Ectodermal cell (in vitro differentiated cells): ENCODE data around the gene MAD2L2. TPM values are rescaled to one million over a fixed set of nuclear protein-coding genes. Genes with fewer than 3 reads are reported as not detected.
A peak's percentile ranks its signal among the peaks of the same experiment; 100 is the strongest.

Experiments used
- H3K27ac ChIP-seq: 2 replicates; pipeline ENCODE4 v1.7.0; 2013; ENCODE audit warnings: mild to moderate bottlenecking, low read depth, low read length; ENCODE audit not compliant: insufficient read depth, poor library complexity, severe bottlenecking
- H3K27me3 ChIP-seq: 2 replicates; pipeline ENCODE4 v1.7.0; 2013; ENCODE audit warnings: mild to moderate bottlenecking, low read length; ENCODE audit not compliant: insufficient read depth, control insufficient read depth, poor library complexity, severe bottlenecking
- H3K36me3 ChIP-seq: one replicate; pipeline ENCODE4 v1.7.0; 2013; ENCODE audit warnings: low read length; ENCODE audit not compliant: control insufficient read depth, insufficient read depth
- H3K4me1 ChIP-seq: one replicate; pipeline ENCODE4 v1.7.0; 2013; ENCODE audit warnings: low read length; ENCODE audit not compliant: control insufficient read depth, insufficient read depth
- H3K4me3 ChIP-seq: 2 replicates; pipeline ENCODE4 v1.7.0; 2013; ENCODE audit warnings: low read depth, low read length, control low read depth; ENCODE audit not compliant: insufficient read depth
- H3K9me3 ChIP-seq: 2 replicates; pipeline ENCODE4 v1.7.0; 2013; ENCODE audit warnings: mild to moderate bottlenecking, low read length, moderate library complexity; ENCODE audit not compliant: control insufficient read depth
- WGBS, 2 experiments: methylation state at CpG; one replicate each; pipeline ENCODE4 v1.1.7; 2013; ENCODE audit warnings: missing lambda C conversion rate in 2 of 2; 5-methylcytosine and 5-hydroxymethylcytosine counted together
- polyA plus RNA-seq, 4 experiments: library from polyadenylated mRNA; stranded (reverse); fragments of 50-300 nt; gene quantifications; one replicate each; pipeline ENCODE4 v1.2.3, GENCODE V29; 2013

The MAD2L2 gene
- 126 TPM for polyA plus RNA-seq (2013, experiment 1 of 4)
- 111 TPM for polyA plus RNA-seq (2013, experiment 2 of 4)
- 123 TPM for polyA plus RNA-seq (2013, experiment 3 of 4)
- 128 TPM for polyA plus RNA-seq (2013, experiment 4 of 4)

- H3K4me1 ChIP-seq: peaks cover 19% of the 10 kb centered on the region
- no peaks in the 10 kb centered on the region for H3K27me3 ChIP-seq
- H3K27ac ChIP-seq: peak within 1 kb of the TSS; percentile 51
- H3K4me3 ChIP-seq: peak within 1 kb of the TSS; percentile 91
- no peaks in the 10 kb centered on the region for H3K9me3 ChIP-seq
- 0% methylated on average over 71 of the region's 71 CpGs for WGBS, 2 experiments
- peaks cover 10% of the 10 kb centered on the region for H3K36me3 ChIP-seq
Observed at GRCh38 chr1:11681071-11681771, at the start of gene MAD2L2. TSS of gene MAD2L2 (minus strand) at chr1:11681148. CDS start at chr1:11680601, 547 bp downstream.

- H3K27ac ChIP-seq: no peak overlapping the region
- no peak overlapping the region for H3K4me3 ChIP-seq
- H3K36me3 ChIP-seq: no peaks in the 10 kb centered on the region
- H3K9me3 ChIP-seq: no peaks in the 10 kb centered on the region
- WGBS, 2 experiments: 92 to 93% methylated on average over 5 of the region's 5 CpGs
- H3K27me3 ChIP-seq: no peaks in the 10 kb centered on the region
- peaks cover 14% of the 10 kb centered on the region for H3K4me1 ChIP-seq
Observed at GRCh38 chr1:11730429-11730891, 49.5 kb upstream of the MAD2L2 start.

- Histone ChIP-seq H3K36me3 (no peaks in the 10 kb centered on the region), H3K27ac (no peak overlapping the region), H3K27me3 (no peaks in the 10 kb centered on the region), H3K4me3 (no peak overlapping the region), H3K9me3 (no peaks in the 10 kb centered on the region), H3K4me1 (peaks cover 15% of the 10 kb centered on the region)
- WGBS, 2 experiments: 72 to 75% methylated on average over 26 of the region's 26 CpGs
Observed at GRCh38 chr1:11729498-11730428, 48.8 kb upstream of the MAD2L2 start.

GRCh38 chr1:11729155-11729497 lies 48.2 kb upstream of the MAD2L2 start:
- Histone ChIP-seq H3K9me3 (no peaks in the 10 kb centered on the region), H3K4me3 (no peak overlapping the region), H3K4me1 (peaks cover 15% of the 10 kb centered on the region), H3K27me3 (no peaks in the 10 kb centered on the region), H3K27ac (no peak overlapping the region), H3K36me3 (no peaks in the 10 kb centered on the region)
- WGBS, 2 experiments: 92 to 93% methylated on average over 11 of the region's 11 CpGs

GRCh38 chr1:11728126-11728806 lies 47.3 kb upstream of the MAD2L2 start:
- Histone ChIP-seq H3K27me3 (no peaks in the 10 kb centered on the region), H3K9me3 (no peaks in the 10 kb centered on the region), H3K36me3 (no peaks in the 10 kb centered on the region), H3K4me1 (peaks cover 15% of the 10 kb centered on the region), H3K4me3 (no peak overlapping the region), H3K27ac (no peak overlapping the region)
- 92 to 97% methylated on average over 4 of the region's 4 CpGs for WGBS, 2 experiments

- Histone ChIP-seq H3K4me1 (peaks cover 13% of the 10 kb centered on the region), H3K4me3 (no peak overlapping the region), H3K27ac (no peak overlapping the region), H3K36me3 (no peaks in the 10 kb centered on the region), H3K9me3 (no peaks in the 10 kb centered on the region), H3K27me3 (no peaks in the 10 kb centered on the region)
- 94 to 97% methylated on average over 4 of the region's 4 CpGs for WGBS, 2 experiments
Observed at GRCh38 chr1:11727119-11727518, 46.2 kb upstream of the MAD2L2 start.

GRCh38 chr1:11725616-11726015 lies 44.7 kb upstream of the MAD2L2 start:
- Histone ChIP-seq H3K36me3 (no peaks in the 10 kb centered on the region), H3K27ac (no peak overlapping the region), H3K9me3 (no peaks in the 10 kb centered on the region), H3K27me3 (no peaks in the 10 kb centered on the region), H3K4me1 (peaks cover 10% of the 10 kb centered on the region), H3K4me3 (no peak overlapping the region)
- 52 to 54% methylated on average over 5 of the region's 5 CpGs for WGBS, 2 experiments

GRCh38 chr1:11722538-11722937 lies 41.6 kb upstream of the MAD2L2 start:
- Histone ChIP-seq H3K27ac (no peak overlapping the region), H3K4me3 (no peak overlapping the region), H3K36me3 (no peaks in the 10 kb centered on the region), H3K4me1 (peaks cover 4% of the 10 kb centered on the region), H3K9me3 (no peaks in the 10 kb centered on the region), H3K27me3 (no peaks in the 10 kb centered on the region)
- WGBS, 2 experiments: 95 to 97% methylated on average over 2 of the region's 2 CpGs

- 95% methylated on average over 4 of the region's 4 CpGs for WGBS, 2 experiments
- H3K36me3 ChIP-seq: no peaks in the 10 kb centered on the region
- H3K9me3 ChIP-seq: no peaks in the 10 kb centered on the region
- no peak overlapping the region for H3K4me3 ChIP-seq
- no peak overlapping the region for H3K27ac ChIP-seq
- peaks cover 4% of the 10 kb centered on the region for H3K4me1 ChIP-seq
- H3K27me3 ChIP-seq: no peaks in the 10 kb centered on the region
Observed at GRCh38 chr1:11721311-11721710, 40.4 kb upstream of the MAD2L2 start.

GRCh38 chr1:11720525-11720924 lies 39.6 kb upstream of the MAD2L2 start:
- no peaks in the 10 kb centered on the region for H3K9me3 ChIP-seq
- no peaks in the 10 kb centered on the region for H3K27me3 ChIP-seq
- peaks cover 3% of the 10 kb centered on the region for H3K4me1 ChIP-seq
- 94 to 96% methylated on average over 4 of the region's 4 CpGs for WGBS, 2 experiments
- no peak overlapping the region for H3K4me3 ChIP-seq
- no peaks in the 10 kb centered on the region for H3K36me3 ChIP-seq
- H3K27ac ChIP-seq: no peak overlapping the region
